Nephron progenitor cell (in vitro differentiated cells): ENCODE measurements around the gene SMPD3.
A peak's percentile ranks its signal among the peaks of the same experiment; 100 is the strongest.

ENCODE experiments used
- DNase-seq: peaks from one replicate; pipeline ENCODE4 v3.0.0; 2021
- H3K27ac Mint-ChIP-seq: 2 replicates; pipeline ENCODE4 v1.8.0; 2021; ENCODE audit warnings: mild to moderate bottlenecking, moderate library complexity, mixed read lengths
- H3K27me3 Mint-ChIP-seq: 2 replicates; pipeline ENCODE4 v1.8.0; 2021; ENCODE audit warnings: mild to moderate bottlenecking, low read depth, mixed read lengths; ENCODE audit not compliant: poor library complexity
- H3K36me3 Mint-ChIP-seq: 2 replicates; pipeline ENCODE4 v1.8.0; 2021; ENCODE audit warnings: low read depth, mixed read lengths
- H3K4me1 Mint-ChIP-seq: 2 replicates; pipeline ENCODE4 v1.8.0; 2021; ENCODE audit warnings: mixed read lengths
- H3K4me3 Mint-ChIP-seq: 2 replicates; pipeline ENCODE4 v1.8.0; 2021; ENCODE audit warnings: mild to moderate bottlenecking, moderate library complexity, mixed read lengths
- H3K9me3 Mint-ChIP-seq: 2 replicates; pipeline ENCODE4 v1.8.0; 2021; ENCODE audit warnings: mild to moderate bottlenecking, moderate library complexity, mixed read lengths
- TF ChIP-seq, protein P1 (sequence below): fragments of 200-600 bp; sonication (generic); IDR thresholded peaks from 2 replicates; pipeline ENCODE4 v1.5.0; 2021; ENCODE audit warnings: antibody characterized with exemption

The SMPD3 gene

GRCh38 chr16:68421076-68421475 lies 27.2 kb downstream of the SMPD3 start:
- Mint-ChIP-seq H3K4me1 (peaks cover 12% of the 10 kb centered on the region), H3K9me3 (no peaks in the 10 kb centered on the region)
- no peak for DNase-seq

DNA sequence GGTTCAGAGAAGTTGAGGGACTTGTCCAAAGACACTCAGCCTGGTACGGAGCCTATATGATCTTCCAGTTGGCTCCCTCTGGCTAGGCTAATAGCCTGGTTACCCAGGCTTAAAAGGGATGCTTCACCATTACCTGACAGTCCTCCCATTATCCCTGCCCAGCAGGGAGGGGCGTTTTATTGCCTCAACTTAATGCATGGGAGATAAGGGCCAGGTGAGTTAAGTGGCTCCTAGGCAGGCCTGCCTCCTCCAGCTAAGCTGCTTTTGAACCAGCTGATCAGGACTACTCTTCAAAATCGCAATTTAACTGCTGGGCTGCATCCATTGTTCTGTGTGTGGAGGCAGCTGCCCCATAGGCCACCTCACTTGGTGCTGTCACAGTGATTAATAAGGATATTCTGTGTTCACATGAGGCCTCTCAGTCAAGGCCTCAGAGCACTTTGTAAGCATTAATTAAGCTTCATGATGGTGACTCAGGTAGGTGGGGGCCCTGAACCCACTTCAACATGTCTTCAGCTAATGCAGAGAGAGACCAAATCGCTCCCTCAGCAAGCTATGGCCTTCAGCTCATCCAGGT lies 27.9 kb downstream of the SMPD3 start:
- H3K27ac Mint-ChIP-seq: no peak overlapping the region
- H3K27me3 Mint-ChIP-seq: peaks cover 17% of the 10 kb centered on the region
- H3K36me3 Mint-ChIP-seq: no peaks in the 10 kb centered on the region
- no peak for DNase-seq
- H3K9me3 Mint-ChIP-seq: no peaks in the 10 kb centered on the region
- no peak overlapping the region for H3K4me3 Mint-ChIP-seq
- H3K4me1 Mint-ChIP-seq: peaks cover 17% of the 10 kb centered on the region
- TF ChIP-seq, protein P1, sequence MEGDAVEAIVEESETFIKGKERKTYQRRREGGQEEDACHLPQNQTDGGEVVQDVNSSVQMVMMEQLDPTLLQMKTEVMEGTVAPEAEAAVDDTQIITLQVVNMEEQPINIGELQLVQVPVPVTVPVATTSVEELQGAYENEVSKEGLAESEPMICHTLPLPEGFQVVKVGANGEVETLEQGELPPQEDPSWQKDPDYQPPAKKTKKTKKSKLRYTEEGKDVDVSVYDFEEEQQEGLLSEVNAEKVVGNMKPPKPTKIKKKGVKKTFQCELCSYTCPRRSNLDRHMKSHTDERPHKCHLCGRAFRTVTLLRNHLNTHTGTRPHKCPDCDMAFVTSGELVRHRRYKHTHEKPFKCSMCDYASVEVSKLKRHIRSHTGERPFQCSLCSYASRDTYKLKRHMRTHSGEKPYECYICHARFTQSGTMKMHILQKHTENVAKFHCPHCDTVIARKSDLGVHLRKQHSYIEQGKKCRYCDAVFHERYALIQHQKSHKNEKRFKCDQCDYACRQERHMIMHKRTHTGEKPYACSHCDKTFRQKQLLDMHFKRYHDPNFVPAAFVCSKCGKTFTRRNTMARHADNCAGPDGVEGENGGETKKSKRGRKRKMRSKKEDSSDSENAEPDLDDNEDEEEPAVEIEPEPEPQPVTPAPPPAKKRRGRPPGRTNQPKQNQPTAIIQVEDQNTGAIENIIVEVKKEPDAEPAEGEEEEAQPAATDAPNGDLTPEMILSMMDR: no peak

More at GRCh38 chr16:68421076-68421475, 27.2 kb downstream of the SMPD3 start:
- TF ChIP-seq, protein P1: no peak
- Mint-ChIP-seq H3K27me3 (peaks cover 20% of the 10 kb centered on the region), H3K27ac (no peak overlapping the region), H3K4me3 (no peak overlapping the region), H3K36me3 (no peaks in the 10 kb centered on the region)

DNA sequence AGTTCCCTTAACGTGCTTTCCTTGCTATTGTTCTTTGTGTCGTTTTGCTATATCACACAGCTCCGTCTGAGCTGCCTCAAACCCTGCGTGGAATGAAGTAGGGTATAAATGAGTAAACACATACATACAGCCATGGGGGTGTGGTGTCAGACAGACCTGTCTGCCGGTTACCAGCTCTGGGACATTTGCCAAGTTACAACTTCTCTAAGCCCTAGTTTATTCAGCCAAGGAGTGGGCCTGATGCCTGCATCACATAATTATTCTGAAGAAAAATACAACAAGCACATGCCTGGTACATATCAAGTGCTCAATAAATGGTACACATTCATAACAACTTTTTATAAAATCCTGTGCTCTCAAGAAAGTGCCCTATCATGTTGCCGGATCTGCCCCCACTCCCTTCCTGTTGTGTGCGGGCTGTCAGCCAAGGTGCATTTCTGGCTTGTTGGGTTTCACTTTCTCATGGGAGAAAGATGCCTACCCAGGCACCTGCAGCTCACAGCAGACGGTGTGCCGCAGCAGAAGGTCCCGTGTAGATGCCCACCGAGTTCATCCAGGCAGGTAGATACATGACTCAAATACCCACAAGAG lies 30.5 kb downstream of the SMPD3 start:
- Mint-ChIP-seq H3K36me3 (no peaks in the 10 kb centered on the region), H3K27me3 (peaks cover 10% of the 10 kb centered on the region), H3K4me3 (no peak overlapping the region), H3K4me1 (peaks cover 24% of the 10 kb centered on the region), H3K27ac (no peak overlapping the region), H3K9me3 (no peaks in the 10 kb centered on the region)
- DNase-seq: no peak
- TF ChIP-seq, protein P1: no peak

DNA sequence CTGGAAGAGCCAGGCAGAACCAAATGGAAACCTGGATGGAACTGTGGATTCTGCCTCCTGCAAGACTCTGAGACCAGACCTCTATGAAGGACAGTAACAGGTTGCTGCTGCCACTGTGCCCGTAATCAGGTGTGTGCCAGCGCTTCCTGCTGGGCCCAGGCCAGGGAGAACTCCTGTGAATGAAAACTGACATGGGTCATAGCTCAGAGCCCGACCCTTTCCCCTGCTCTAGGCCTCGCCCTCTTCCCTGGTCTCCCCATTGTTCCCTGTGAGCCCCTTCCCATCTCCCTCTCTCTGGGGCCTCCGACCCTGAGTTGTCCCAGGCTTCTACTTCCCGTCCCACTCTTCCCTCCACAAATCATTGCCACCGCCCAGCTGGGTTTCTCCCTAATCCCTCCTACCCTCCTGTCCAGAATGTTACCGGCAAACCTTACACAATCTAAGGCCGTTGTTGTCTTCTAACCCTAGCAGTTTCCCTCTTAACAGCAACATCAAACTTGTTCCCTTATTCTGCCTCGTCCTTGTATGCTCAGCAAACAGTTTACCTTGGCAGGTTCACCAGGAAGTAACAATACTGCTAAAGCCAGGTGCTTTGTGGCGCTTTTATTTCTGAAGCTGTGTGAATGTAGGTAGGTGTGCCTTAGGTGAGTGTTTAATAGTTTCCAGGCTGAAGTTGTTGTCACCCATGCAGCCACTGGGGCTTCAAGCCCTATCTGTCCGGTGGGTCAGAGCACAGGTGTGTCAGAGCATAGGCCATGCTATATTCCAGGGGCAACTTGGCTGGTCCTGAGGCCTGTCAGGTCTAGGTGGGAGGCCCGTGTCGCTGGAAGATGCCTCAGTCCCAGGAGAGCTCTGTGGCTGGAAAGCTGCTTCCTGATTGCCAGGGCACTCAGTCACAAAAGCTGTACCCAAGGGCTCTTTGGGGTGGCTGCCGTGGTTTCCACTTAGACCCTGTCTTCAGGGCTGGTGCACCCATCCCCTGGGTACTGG lies 32.0 kb downstream of the SMPD3 start:
- Mint-ChIP-seq H3K4me3 (no peak overlapping the region), H3K36me3 (no peaks in the 10 kb centered on the region), H3K27ac (peak overlapping the region; percentile 33), H3K4me1 (peaks cover 24% of the 10 kb centered on the region), H3K27me3 (peaks cover 17% of the 10 kb centered on the region), H3K9me3 (no peaks in the 10 kb centered on the region)
- TF ChIP-seq, protein P1: no peak
- DNase-seq: no peak

DNA sequence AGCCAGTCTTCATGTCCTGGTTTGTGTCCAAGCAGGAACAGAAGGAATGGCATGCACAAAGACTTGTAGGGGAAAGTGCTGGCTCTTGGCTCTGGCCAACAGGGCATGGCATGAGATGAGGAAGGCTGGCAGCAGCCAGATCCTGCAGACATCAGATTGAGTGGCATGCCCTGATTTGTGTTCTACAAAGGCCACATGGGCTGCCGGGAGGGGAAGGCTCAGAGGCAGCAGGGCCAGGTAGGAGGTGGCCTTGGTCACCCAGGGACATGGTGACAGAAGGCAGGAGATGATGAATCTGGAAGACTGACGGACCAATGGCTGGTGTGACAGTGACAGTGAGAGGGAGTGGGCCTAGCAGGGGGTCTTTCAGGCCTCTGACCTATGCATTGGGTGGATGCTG lies 33.7 kb downstream of the SMPD3 start:
- Mint-ChIP-seq H3K4me1 (peaks cover 24% of the 10 kb centered on the region), H3K9me3 (no peaks in the 10 kb centered on the region), H3K4me3 (no peak overlapping the region), H3K27me3 (peaks cover 22% of the 10 kb centered on the region), H3K36me3 (no peaks in the 10 kb centered on the region), H3K27ac (no peak overlapping the region)
- TF ChIP-seq, protein P1: no peak
- DNase-seq: no peak
